Endothelial cell of hepatic sinusoid (primary cell): ENCODE results near the gene RAD51AP2.
"Not testable (repeated sequence)": the region's sequence is repeated elsewhere in the genome, so short reads cannot be mapped to it uniquely, and the experiment has no call there.

Experiments used
- in situ Hi-C: cut with HindIII; loops from 2 replicates; pipeline ENCODE4 v1.10.0; 2017; ENCODE audit warnings: low sequenced_read_pairs

The RAD51AP2 gene

DNA sequence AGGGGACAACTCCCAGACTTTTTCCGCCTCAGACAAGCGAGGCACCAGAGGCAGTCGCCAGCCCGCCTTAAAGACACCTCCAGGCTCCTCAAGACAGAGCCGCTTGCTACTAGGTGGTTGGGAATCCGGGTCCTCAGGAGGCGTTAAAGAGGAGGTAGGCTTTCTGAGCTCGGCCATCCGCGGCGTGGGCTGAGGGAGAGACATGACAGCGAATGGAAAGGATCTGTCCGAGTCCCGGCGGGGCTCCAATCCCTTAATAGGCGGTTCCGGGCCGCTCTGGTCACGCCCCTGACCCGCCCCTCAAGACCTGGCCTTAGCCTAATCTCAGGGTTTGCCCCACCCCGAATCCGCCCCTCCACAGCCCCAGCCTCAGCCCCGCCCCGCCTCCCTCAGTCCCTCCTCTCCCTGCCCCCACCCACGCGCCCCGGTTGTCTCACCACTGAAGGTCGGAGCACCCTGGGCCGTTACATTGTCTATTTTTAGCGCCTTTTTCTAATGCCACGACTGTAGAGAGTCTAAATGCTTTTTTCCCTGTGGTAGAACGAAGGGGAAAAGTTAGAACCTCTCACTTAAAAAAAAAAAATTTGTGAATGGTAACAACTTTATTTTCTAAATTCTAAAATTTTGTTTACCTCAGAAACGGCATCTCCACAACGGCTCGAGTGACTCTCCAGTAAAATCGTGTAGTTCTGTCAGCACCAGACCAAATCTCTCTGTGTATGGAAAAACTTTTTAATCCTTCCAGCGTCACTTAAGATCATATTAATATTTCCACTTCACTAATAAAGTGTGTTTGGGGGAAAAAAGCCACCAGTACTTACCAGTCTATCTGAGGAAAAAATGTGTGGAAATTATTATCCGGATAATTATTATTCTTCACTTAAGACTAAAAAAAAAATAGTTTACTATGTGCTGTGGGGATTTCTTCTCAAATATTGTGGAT lies at the start of gene RAD51AP2:
RAD51AP2 (minus strand) TSS at position 229 of the 943 bp plus-strand sequence; CDS start at position 204, 25 bp downstream.
- in situ Hi-C loops: no loop called here

GRCh38 chr2:17565726-17566125 lies 47.5 kb upstream of the RAD51AP2 start:
- in situ Hi-C loops: not testable (repeated sequence)

DNA sequence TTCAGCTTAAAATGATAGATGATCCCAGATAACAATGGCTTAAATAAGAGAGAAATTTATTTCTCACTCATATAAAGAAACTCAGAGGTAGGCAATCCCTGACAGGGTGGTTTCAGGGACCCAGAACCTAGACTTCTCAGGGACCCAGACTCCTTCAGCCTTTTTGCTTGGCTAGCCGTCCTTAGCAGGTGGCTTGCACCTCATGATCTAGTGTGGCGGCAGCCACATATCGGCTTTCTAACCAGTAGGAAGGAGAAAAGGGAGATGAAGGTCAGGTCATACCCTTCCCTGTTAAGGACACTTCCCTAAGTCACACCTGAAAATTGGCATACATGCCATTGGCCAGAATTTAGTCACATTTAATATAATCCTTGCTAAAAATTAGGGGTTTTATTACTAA lies 40.6 kb upstream of the RAD51AP2 start:
- in situ Hi-C loops: no loop called here

- in situ Hi-C loops: no loop called here
These were observed 39.8 kb upstream of the RAD51AP2 start for GRCh38 chr2:17558053-17558452.

- in situ Hi-C loops: no loop called here
These were observed 39.4 kb upstream of the RAD51AP2 start for GRCh38 chr2:17557596-17557995.

GRCh38 chr2:17555150-17555549 lies 36.9 kb upstream of the RAD51AP2 start:
- in situ Hi-C loops: no loop called here

- in situ Hi-C loops: no loop called here
These were observed 32.7 kb upstream of the RAD51AP2 start for GRCh38 chr2:17550907-17551306.

DNA sequence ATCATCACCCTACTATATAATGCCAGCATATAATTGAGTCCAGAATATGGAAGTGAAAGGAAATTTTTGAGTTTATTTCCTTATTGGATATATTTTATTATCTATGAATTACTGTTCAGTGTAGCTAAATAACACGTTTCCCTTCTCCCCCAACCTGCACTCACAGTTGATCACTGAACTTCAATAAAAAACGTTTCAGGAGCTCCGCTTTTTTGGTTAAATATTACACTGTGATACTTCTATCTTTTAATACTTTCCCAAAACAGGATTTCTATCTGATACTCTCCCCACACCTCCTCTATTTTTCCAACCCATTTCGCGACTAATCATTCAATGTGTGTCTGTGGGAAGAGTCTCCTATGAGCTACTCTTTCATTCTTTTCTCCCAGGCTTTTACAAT lies 29.5 kb upstream of the RAD51AP2 start:
- in situ Hi-C loops: no loop called here

DNA sequence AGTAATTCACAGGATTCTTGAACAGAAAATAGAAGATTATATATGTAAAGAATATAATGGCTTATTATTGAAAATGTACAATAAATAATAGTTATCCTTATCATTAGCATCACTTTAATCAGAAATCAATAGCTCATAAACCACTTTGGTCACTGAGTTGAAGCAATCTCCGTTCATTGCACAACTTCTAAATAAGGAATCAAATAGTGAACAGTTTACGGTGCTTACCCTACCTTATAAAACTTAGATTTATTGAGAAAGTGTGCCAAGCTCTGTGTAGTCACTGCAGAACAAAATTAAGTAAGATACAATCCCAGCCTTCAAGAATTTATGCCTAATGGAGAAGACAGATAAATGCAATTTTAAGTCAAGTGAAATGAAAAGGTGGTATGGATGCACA lies 29.0 kb upstream of the RAD51AP2 start:
- in situ Hi-C loops: no loop called here

DNA sequence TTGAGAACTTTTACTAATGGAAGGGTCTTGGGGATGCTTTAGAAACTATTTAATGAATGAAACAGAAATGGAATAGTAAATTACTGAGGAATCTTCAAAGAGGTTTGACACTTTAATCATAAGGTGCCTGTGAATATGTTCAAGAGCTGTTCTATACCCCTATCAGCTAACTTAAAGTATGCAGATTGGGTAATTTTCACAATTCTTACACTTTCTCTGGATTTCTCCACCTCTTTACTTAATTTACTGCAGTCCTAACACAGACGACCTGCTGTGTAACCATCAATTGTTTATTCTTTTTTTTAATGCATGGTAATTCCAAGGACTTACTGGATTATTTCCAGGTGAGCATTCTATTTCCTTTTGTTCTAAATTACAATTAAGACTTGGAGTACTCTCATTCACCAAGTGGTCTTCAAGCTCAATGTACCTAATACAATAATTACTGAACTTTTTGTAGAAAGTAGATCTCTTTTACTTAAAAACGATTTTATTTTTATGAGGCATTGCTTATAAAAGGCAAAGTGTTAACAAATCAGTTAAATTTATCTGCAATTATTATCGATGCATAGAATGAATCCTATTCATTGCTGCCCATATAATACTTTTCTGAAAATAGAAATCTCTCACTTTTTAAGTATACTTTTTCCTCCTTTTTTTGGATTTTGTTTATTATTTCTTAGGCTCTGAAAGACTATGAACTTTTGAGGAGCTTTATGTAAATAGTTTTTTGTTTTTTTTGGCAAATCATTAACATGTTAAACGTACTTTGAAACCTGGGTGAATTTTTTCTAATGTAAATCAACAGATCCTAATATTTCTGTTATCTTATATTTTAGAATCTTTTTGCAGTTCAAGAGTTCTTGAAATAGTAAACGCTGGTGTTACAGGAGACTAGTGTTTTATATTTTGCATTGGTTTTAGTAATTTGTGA lies 27.7 kb upstream of the RAD51AP2 start:
- in situ Hi-C loops: no loop called here

DNA sequence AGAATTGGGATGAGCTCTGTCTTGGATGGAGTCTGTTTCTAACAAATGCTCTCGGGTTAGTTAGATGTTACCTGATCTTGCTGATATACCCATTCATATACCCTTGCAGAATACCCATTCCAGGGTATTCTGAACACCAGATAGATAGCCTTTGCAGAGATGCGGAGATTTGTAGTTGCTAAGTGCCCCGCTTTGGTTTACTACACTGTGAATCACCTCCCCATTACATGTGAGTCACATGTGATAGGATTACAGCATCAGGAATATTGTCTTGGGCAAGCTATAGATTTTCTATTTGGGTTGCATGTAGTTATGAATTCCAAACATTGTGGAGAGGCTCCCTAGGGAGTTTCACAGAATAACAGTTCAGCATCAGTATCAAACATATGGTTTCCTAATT lies 26.0 kb upstream of the RAD51AP2 start:
- in situ Hi-C loops: no loop called here

GRCh38 chr2:17543848-17544247 lies 25.6 kb upstream of the RAD51AP2 start:
- in situ Hi-C loops: no loop called here

DNA sequence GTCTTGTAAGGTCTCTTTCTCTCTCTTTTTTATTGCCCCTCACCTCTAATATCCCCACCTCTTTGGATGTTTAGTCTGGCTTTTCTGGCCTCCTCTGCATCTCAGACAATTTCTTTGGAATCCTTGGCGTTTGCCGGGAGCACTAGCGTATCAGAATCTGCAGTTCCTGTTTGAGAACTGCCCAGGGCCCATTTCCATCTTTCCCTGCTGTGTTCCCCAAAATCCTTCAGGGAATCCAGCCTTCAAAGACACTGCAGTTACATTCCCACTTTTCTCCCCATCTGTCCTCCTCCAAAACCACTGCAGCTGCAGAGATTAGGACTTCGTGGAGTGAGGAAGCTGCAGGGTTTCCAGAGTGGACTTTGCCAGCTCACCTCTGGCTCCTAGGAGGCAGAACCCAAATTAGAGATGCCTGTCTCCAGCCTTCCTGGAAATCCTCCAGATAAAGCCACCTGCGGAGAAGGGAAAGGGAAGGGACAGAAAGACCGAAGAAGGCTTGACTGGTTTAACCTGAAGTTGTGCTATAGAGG lies 25.0 kb upstream of the RAD51AP2 start:
- in situ Hi-C loops: no loop called here

DNA sequence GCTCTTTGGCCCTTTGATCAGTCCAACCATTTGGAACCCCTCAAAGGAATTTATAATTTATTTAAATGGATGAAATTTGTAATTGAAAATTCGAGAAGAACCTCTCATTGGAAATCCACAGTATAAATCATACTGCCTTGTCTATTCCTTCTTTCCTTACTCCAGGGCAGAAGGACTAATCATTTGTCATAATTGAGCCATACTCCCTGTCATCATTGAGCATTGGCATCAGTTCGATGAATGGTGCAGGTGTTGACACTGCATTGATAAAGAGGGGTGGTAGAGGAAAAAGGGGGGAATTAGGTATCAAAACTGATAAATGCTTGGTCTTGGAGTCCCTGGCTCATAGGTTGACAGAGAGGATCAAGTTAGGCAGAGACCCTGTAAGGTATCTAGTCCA lies 24.2 kb upstream of the RAD51AP2 start:
- in situ Hi-C loops: no loop called here

DNA sequence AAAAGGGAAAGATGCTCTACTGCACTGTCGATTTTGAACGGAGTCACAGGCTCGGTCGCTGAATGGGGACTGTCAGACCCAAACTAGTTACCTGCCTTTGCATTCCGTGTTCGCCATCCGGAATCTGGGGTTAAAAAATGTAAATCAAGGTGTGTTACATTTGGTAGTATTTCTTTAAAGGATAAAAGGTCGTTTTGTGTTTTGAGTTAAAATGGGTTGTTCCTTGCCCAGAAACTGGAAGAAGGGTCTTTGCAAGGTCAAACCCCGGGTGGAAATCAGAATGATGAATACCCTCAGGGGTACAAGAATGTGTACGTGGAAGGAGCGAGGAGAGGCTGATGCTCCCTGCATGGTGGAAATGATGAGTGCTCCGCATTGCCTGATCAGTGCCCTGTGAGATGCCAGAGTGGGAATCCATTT lies 23.3 kb upstream of the RAD51AP2 start:
- in situ Hi-C loops: no loop called here

DNA sequence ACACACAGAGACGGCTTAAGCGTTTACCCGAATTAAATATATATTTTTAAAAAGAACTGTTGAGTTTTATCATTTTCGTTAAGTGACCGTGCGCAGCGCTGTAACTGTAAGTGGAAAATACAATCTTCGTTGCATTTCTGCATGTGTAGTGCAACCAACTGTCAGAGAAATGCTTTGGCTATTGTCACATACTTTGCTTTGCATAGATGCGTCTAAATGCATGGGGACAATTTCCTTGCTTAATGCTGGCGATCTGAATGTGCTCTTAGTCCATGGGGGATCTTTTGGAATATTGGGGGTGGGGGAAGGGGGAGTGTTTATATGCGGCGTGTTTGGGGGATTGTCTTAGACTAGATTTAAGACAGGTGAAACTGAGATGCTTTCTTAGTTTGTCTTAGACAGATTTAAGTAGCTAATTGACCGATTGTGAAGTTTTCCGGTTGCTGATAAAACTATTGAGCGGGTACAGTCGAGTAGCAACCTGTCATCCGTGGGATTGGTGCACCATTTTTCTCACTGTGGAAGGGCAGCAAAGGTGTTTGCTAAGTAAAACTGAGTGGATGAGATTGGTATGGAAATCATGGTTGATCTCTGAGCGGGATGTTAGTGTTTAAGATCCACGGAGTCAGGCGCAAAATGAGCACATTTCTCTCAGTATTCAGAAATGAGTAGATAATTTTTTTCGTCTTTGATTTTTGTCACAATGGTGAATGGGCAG lies 22.7 kb upstream of the RAD51AP2 start:
- in situ Hi-C loops: no loop called here

- in situ Hi-C loops: no loop called here
These were observed 22.0 kb upstream of the RAD51AP2 start, which contains the start of gene VSNL1 for GRCh38 chr2:17540093-17540812. VSNL1 (plus strand) TSS chr2:17540696; CDS start chr2:17592075, 51,379 bp downstream.

GRCh38 chr2:17539611-17540092 lies 21.4 kb upstream of the RAD51AP2 start:
- in situ Hi-C loops: no loop called here

DNA sequence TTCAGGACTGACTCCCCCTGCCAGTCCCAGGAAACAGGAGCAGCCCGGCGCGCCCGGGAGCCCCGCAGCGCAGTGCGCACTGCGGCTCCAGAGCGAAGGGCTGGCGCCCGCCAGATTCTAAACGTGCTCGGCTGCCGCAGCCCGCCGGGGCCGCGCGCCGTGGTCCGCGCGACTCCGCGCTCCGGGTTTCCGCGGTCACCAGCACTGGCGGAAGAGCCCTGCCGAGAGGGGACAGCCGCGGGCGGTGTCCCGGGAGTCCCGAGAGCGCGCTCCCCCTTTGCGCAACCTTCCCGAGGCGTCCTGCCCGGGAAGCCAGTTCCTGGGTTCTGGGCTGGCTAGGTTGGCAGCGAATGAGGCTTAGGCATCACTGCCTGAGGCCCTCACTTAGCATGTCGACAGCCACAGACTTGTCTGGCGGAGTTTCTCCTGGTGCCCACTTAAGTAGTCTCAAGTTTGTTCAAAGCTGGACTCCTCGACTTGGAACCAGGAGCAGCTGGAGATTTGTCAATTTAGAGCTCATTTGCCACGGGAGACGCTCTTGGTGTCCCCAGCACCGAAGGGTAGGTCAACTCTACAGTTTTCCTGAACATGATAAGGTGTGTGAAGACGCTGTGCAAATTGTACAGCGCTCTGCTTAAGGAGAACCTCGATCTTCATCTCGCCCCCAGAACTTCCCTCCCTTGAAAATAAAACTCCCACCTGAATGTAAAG lies 20.8 kb upstream of the RAD51AP2 start:
- in situ Hi-C loops: no loop called here
